ENCODE measurements around the gene CDKN2B-AS1. TPM values are rescaled to one million over a fixed set of nuclear protein-coding genes. Genes with fewer than 3 reads are reported as not detected.

The CDKN2B-AS1 gene
- total RNA-seq, 1 donor from 2014 or later: 2.4 TPM

GRCh38 chr9:22141908-22142307, 147.3 kb downstream of the CDKN2B-AS1 start:
- Histone ChIP-seq H3K27me3 (ENCODE audit: low read depth) (no peaks in the 10 kb centered on the region), H3K9me3 (no peaks in the 10 kb centered on the region), H3K4me1 (no peaks in the 10 kb centered on the region), H3K36me3 (no peaks in the 10 kb centered on the region), H3K27ac (no peak overlapping the region), H3K4me3 (no peak overlapping the region)
- intact Hi-C loops (cut with DNase I): no loop called here
- DNase-seq: no peak
- TF ChIP-seq CTCF (IDR thresholded peaks at IDR 0.05): no peak
- ATAC-seq: no peak

- no peak for DNase-seq
Observed at GRCh38 chr9:22142671-22143070, 148.1 kb downstream of the CDKN2B-AS1 start.

GRCh38 chr9:22143799-22144625, 149.4 kb downstream of the CDKN2B-AS1 start:
- ATAC-seq (no peak), DNase-seq (no peak)
- H3K4me3 ChIP-seq: no peak overlapping the region
- TF ChIP-seq CTCF (IDR thresholded peaks at IDR 0.05): no peak
- no peaks in the 10 kb centered on the region for H3K27me3 ChIP-seq (ENCODE audit: low read depth)
- H3K36me3 ChIP-seq: no peaks in the 10 kb centered on the region
- intact Hi-C loops (cut with DNase I): no loop called here
- no peak overlapping the region for H3K27ac ChIP-seq
- no peaks in the 10 kb centered on the region for H3K9me3 ChIP-seq
- H3K4me1 ChIP-seq: no peaks in the 10 kb centered on the region

More at GRCh38 chr9:22142671-22143070, 148.1 kb downstream of the CDKN2B-AS1 start:
- H3K27ac ChIP-seq: no peak overlapping the region
- H3K4me1 ChIP-seq: no peaks in the 10 kb centered on the region
- no peaks in the 10 kb centered on the region for H3K9me3 ChIP-seq
- no peaks in the 10 kb centered on the region for H3K27me3 ChIP-seq (ENCODE audit: low read depth)
- no peak for ATAC-seq
- intact Hi-C loops (cut with DNase I): no loop called here
- no peak overlapping the region for H3K4me3 ChIP-seq
- TF ChIP-seq CTCF (IDR thresholded peaks at IDR 0.05): no peak
- no peaks in the 10 kb centered on the region for H3K36me3 ChIP-seq

- no peaks in the 10 kb centered on the region for H3K36me3 ChIP-seq
- H3K27ac ChIP-seq: no peak overlapping the region
- no peak for ATAC-seq
- no peak overlapping the region for H3K4me3 ChIP-seq
- H3K27me3 ChIP-seq (ENCODE audit: low read depth): no peaks in the 10 kb centered on the region
- intact Hi-C loops (cut with DNase I): no loop called here
- TF ChIP-seq CTCF (IDR thresholded peaks at IDR 0.05): no peak
- no peak for DNase-seq
- H3K4me1 ChIP-seq: no peaks in the 10 kb centered on the region
- no peaks in the 10 kb centered on the region for H3K9me3 ChIP-seq
Observed at GRCh38 chr9:22146604-22147003, 152.0 kb downstream of the CDKN2B-AS1 start.

GRCh38 chr9:22147813-22148527, 153.4 kb downstream of the CDKN2B-AS1 start:
- ATAC-seq (no peak), DNase-seq (no peak)
- intact Hi-C loops (cut with DNase I): no loop called here
- H3K27ac ChIP-seq: no peak overlapping the region
- no peak for TF ChIP-seq CTCF (IDR thresholded peaks at IDR 0.05)
- no peaks in the 10 kb centered on the region for H3K9me3 ChIP-seq
- H3K4me1 ChIP-seq: no peaks in the 10 kb centered on the region
- H3K4me3 ChIP-seq: no peak overlapping the region
- no peaks in the 10 kb centered on the region for H3K36me3 ChIP-seq
- H3K27me3 ChIP-seq (ENCODE audit: low read depth): no peaks in the 10 kb centered on the region

All from lower lobe of right lung (tissue), 2 donors.